ENCODE data around the gene TNFRSF18.
"Not testable (repeated sequence)": the region's sequence is repeated elsewhere in the genome, so short reads cannot be mapped to it uniquely, and the experiment has no call there.

The TNFRSF18 gene

GRCh38 chr1:1177452-1178206 lies 28.8 kb downstream of the TNFRSF18 start:
- peaks cover 0 to 88% of the 10 kb centered on the region in 2 donors for H3K27me3 ChIP-seq

DNA sequence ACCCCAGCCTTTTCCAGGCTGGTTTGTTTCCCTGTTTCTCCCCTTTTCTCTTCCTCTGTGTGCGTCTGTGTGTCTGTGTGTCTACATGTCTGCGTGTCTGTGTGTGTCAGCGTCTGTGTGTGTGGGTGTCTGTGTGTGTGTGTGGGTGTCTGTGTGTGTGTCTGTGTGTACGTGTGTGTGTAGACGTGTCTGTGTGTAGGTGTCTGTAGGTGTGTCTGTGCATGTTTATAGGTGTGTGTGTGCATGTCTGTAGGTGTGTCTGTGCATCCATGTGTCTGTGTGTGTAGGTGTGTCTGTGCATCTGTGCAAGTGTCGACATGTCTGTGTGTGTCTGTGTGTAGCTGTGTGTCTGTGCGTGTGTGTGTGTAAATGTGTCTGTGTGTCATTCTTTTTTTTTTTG lies 29.5 kb downstream of the TNFRSF18 start:
- H3K4me1 ChIP-seq, result peaks cover 0 to 9% (median 0%) of the 10 kb centered on the region in 4 donors
- H3K36me3 ChIP-seq, result no peaks in the 10 kb centered on the region
- intact Hi-C loops (cut with DNase I; ENCODE audit: low total_unique reads), result no loop called here
- no peaks in the 10 kb centered on the region for H3K9me3 ChIP-seq
- TF ChIP-seq, protein P1, sequence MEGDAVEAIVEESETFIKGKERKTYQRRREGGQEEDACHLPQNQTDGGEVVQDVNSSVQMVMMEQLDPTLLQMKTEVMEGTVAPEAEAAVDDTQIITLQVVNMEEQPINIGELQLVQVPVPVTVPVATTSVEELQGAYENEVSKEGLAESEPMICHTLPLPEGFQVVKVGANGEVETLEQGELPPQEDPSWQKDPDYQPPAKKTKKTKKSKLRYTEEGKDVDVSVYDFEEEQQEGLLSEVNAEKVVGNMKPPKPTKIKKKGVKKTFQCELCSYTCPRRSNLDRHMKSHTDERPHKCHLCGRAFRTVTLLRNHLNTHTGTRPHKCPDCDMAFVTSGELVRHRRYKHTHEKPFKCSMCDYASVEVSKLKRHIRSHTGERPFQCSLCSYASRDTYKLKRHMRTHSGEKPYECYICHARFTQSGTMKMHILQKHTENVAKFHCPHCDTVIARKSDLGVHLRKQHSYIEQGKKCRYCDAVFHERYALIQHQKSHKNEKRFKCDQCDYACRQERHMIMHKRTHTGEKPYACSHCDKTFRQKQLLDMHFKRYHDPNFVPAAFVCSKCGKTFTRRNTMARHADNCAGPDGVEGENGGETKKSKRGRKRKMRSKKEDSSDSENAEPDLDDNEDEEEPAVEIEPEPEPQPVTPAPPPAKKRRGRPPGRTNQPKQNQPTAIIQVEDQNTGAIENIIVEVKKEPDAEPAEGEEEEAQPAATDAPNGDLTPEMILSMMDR (IDR thresholded peaks at IDR 0.05), result no peak
- no peak overlapping the region for H3K27ac ChIP-seq
- no peak for DNase-seq
- peaks cover 0 to 88% of the 10 kb centered on the region in 2 donors for H3K27me3 ChIP-seq
- H3K4me3 ChIP-seq, result no peak overlapping the region

More at GRCh38 chr1:1177452-1178206, 28.8 kb downstream of the TNFRSF18 start:
- Histone ChIP-seq H3K27ac (no peak overlapping the region), H3K36me3 (no peaks in the 10 kb centered on the region), H3K4me1 (peaks cover 0 to 9% (median 0%) of the 10 kb centered on the region in 4 donors), H3K9me3 (no peaks in the 10 kb centered on the region), H3K4me3 (no peak overlapping the region)
- TF ChIP-seq, protein P1 (IDR thresholded peaks at IDR 0.05), result no peak
- intact Hi-C loops (cut with DNase I; ENCODE audit: low total_unique reads), result no loop called here
- no peak for DNase-seq

DNA sequence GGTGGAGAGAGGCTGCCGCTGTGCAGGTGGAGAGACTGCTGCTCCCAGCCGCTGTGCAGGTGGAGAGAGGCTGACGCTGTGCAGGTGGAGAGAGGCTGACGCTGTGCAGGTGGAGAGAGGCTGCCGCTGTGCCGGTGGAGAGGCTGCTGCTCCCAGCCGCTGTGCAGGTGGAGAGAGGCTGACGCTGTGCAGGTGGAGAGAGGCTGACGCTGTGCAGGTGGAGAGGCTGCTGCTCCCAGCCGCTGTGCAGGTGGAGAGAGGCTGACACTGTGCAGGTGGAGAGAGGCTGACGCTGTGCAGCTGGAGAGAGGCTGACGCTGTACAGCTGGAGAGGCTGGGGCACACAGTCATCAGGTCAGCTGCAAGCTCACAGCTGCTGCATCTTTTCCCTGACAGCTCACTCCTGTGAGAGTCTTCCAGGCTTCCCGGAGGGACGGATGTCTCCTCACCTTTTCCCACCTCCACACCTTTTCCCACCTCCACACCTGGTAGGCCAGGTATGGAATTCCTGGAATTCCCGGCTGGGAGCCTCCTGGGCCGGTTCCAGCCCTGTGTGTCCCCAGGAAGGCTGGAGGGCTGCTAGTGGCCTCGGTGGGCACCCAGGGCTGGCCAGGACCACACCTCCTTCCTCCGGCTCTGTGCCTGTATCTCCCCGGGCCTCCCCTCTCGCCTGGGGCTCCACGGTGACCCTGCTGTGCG lies 30.2 kb downstream of the TNFRSF18 start:
- H3K4me3 ChIP-seq; DNase-seq; intact Hi-C loops (cut with DNase I; ENCODE audit: low total_unique reads): not testable (repeated sequence)

GRCh38 chr1:1175221-1176062 lies 30.9 kb downstream of the TNFRSF18 start:
- Histone ChIP-seq H3K4me3 (no peak overlapping the region), H3K27me3 (peaks cover 0 to 90% of the 10 kb centered on the region in 2 donors), H3K27ac (no peak overlapping the region), H3K4me1 (peaks cover 0 to 9% (median 0%) of the 10 kb centered on the region in 4 donors), H3K9me3 (no peaks in the 10 kb centered on the region), H3K36me3 (no peaks in the 10 kb centered on the region)
- TF ChIP-seq, protein P1 (IDR thresholded peaks at IDR 0.05), result no peak
- DNase-seq, result no peak
- intact Hi-C loops (cut with DNase I; ENCODE audit: low total_unique reads), result no loop called here

More for the DNA sequence above, 30.2 kb downstream of the TNFRSF18 start:
- not testable (repeated sequence) for H3K4me1 ChIP-seq, H3K27ac ChIP-seq, H3K9me3 ChIP-seq, H3K36me3 ChIP-seq
- H3K27me3 ChIP-seq, result peaks cover 0 to 90% of the 10 kb centered on the region in 2 donors

GRCh38 chr1:1173793-1174415 lies 32.5 kb downstream of the TNFRSF18 start, which contains the start of gene TTLL10:
TTLL10 (plus strand) TSS chr1:1173880; CDS start chr1:1179216, 5,336 bp downstream.
- no peaks in the 10 kb centered on the region for H3K36me3 ChIP-seq
- no peak within 1 kb of the TSS for H3K27ac ChIP-seq
- peaks cover 0 to 90% of the 10 kb centered on the region in 2 donors for H3K27me3 ChIP-seq
- H3K4me3 ChIP-seq, result no peak within 1 kb of the TSS
- TF ChIP-seq, protein P1 (IDR thresholded peaks at IDR 0.05), result no peak
- peaks cover 0 to 9% (median 0%) of the 10 kb centered on the region in 4 donors for H3K4me1 ChIP-seq
- intact Hi-C loops (cut with DNase I; ENCODE audit: low total_unique reads), result no loop called here
- peak in 1 of 2 donors; percentile 56 for DNase-seq
- H3K9me3 ChIP-seq, result no peaks in the 10 kb centered on the region
